ENCODE measurements around the gene TFAP2B.

TFAP2B gene

DNA sequence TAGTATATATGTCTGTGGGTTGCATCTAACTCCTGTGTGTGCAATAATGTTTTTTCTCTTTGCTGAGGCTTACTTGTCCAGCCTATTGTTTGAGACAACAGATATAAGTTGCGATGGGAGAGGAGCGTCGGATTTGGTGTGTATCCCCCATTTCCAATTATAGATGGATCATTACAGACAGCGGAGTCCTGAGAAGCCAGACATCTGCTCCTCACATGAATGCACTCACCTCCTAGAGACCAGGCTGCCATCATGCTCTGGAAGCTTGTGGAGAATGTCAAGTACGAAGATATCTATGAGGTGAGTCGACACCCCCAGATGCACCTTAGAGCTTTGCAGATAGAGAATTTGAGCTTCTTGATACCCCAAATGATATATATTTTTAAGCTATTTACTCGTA is at the start of gene TFAP2B:
TSS of gene TFAP2B (plus strand) at position 199 of the 400 bp plus-strand sequence. CDS start at position 220, 21 bp downstream.
- DNase-seq = no peak

DNA sequence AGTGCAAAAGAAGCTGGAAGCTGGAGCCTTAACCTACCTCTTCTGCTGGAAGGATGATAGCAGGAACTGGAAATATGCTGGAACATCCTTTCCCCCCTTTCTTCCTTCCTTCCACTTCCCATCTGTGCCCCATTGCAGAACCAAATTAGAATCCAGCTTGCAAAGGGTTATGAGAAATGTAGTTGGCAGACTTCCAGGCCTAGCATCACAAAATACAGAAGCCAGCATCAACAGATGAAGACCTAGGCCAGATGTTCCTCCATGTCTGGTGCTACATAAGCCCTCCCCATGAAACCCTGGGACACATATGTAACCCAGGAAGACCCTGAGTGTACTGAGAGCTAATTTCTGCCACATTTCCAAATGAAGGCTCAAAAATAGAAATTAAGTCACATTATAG is 40.0 kb upstream of the TFAP2B start:
- DNase-seq = no peak

DNA sequence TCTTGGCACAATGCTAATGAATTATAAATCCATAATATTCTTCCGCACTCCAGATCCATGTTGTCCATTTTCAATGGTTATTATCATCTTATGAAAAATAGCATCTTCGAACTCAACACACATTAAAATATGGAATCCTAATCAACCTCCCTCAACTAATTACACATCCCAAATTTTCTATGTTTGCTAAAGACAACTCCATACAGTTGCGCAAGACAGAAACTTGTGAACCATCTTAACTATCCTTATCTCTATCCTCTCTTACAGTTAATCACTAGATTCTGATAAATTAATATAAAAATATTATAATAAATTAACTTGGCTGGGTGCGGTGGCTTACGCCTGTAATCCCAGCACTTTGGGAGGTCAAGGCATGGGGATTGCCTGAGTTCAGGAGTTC is 38.3 kb upstream of the TFAP2B start:
- no peak for DNase-seq

DNA sequence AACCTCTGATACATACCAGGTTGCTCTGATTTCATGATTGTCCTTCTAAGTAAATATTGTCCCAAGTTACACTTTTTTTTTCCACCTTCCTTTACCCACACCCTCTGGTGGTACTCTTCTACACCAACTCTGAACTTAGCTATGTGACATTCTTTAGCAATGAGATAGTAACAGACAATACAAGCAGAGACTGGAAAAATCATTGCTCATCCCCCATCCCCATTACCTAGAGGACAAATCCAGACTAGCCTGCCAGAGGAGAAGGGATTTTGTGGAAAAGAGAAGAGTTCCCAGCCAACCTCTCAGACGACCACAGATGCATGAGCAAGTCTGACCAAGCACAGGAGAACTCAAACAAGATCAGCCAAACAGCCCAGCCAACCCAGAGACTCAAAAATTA is 32.8 kb upstream of the TFAP2B start:
- no peak for DNase-seq

DNA sequence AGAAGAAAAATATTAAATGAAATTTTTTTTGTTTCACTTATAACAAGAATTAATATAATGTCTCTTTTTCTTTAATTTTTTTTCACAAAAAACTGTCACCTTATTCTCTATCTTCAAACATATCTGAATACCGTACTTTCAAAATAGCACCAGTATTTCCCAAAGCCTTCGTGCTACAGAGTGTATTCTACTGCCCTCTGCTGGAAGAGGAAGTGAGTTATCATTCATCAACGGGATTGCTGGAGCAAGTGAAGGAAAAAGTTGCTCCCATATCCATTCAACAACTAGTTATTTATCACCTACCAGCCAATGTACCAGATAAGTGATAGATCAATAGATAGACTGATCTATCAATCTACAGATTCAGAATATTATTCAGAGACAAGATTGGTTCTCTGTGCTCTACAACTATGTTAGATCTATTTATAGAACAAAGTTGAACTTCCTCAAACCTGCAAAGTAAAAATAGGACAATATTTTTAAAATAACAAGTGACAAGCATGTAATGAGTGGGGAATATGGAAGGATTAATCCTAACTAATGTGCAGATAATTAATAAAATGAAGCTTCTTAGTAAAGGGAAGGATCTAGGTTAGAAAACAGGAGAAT is 26.7 kb upstream of the TFAP2B start:
- DNase-seq = no peak

DNA sequence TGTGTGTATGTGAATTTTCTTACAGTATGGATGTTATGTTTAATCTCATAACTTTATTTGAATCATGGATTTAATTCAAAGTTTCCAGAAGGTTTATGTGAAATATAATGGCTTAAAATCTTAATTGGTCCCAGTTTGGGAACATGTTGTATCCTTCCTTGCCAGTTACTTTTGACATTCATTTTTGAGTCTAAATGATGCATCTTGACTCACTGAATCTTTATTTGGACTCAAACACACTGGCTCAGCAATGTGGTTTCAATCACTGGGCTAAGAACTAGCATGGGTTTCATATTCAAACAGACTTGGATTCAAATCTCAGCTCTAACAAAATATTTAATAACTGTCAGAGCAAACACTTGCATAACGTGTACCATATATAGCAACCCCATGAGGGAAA is 25.9 kb upstream of the TFAP2B start:
- no peak for DNase-seq

DNA sequence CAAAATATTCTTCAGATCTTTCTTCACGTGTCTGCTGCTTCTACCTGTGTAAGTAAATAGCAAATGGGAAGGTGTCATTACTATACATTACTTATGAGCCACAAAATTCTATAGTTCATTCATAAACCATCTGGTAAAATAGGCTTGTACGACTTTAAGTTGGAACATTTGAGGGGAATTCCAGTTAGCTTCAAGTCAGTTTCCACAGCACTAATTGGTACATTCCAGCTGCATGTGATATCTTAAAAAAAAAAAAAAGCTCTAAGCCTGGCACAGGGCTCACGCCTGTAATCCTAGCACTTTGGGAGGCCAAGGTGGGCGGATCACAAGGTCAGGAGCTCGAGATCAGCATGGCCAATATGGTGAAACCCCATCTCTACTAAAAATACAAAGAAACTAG is 23.1 kb upstream of the TFAP2B start:
- no peak for DNase-seq

DNA sequence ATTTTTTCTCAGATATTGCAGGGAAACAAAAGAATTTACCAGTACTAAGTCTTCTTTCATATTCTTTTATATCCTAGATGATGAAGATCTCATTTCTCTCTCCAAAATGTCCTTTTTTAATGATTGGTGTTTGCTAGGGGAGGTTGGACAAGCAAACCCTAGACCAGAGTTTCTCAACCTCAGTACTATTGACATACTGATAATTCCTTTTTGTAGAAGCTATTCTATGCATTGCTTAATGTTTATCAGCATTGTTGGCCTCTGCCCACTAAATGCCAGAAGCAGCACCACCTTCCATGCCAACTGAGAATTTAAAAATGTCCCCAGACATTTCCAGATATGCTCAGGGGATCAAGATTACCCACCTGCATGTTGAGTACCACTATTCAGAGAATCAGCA is 14.4 kb upstream of the TFAP2B start:
- no peak for DNase-seq

DNA sequence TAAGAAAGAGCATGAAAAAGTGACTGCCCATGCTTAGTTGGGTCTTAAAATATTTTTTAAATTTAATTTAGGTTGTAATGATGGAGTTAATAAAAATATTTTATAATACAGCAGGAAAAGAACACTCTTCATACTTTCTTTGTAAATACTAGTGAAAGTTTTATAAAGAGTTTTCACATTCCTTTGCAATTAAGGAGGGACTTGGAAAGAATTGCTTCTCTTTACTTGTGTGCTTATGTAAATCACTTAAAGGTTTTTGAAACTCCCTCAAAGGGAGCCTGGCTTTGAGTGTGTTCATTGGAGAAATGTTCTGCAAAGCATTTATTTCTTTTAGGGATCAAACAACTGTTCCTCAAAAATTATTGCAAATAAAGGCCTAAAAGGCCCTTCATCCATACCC is 11.6 kb upstream of the TFAP2B start:
- DNase-seq = no peak

DNA sequence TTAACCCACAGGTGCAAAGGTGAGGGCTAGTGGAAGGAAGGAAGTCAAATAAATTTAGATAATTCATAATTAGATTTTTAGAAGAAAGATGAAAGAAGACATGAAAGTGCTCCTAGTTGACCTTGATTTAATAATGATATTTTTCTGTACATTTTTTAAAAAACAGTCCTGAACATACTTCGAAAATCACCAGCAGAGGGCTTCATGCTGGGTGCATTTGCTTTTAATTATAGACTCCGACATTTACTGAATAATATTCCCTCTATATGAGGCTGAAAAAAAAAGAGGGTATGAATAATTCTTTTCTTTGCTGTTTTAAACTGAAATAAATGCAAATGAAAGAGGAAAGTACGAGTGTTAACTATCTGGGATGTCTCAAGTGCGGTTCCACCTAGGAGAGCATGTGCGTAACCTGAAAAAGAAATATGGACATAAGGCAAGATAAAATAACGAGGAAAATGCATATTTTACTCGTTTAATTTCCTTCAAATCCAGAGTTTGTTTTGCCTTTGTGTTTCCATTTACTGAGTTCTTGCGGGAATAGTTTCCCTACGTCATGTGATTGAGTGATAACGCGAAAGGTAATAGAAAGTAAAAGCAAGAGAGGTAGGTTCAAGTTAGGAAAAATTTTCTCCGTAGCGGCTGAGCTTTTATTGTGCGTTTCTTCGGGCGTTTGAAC is 3.1 kb upstream of the TFAP2B start:
- DNase-seq = no peak

DNA sequence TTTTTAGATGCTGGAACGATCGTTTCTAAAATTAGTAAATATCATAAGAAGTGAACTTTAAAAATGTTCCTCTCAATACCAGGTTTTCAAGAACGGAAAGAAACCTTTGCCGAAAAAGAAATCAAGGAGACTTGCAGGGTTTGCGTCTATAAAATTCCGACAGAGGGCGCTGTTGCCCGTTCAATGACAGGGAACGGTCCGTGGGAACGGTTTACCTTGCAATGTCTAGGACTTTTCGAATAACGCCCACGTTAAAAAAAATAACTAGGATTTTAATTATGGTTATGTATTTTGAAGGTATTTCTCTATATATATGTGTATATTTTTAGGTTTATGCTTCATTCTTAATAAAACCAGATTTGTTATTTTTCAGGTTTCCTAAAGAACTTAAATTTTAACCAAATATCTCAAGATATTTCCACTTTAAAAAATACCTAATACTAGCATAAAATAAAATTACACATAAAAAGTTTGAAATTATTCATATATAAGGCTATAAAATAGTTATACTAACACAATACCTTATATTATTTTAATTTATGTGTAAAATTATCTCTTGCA is 2.5 kb upstream of the TFAP2B start:
- no peak for DNase-seq

DNA sequence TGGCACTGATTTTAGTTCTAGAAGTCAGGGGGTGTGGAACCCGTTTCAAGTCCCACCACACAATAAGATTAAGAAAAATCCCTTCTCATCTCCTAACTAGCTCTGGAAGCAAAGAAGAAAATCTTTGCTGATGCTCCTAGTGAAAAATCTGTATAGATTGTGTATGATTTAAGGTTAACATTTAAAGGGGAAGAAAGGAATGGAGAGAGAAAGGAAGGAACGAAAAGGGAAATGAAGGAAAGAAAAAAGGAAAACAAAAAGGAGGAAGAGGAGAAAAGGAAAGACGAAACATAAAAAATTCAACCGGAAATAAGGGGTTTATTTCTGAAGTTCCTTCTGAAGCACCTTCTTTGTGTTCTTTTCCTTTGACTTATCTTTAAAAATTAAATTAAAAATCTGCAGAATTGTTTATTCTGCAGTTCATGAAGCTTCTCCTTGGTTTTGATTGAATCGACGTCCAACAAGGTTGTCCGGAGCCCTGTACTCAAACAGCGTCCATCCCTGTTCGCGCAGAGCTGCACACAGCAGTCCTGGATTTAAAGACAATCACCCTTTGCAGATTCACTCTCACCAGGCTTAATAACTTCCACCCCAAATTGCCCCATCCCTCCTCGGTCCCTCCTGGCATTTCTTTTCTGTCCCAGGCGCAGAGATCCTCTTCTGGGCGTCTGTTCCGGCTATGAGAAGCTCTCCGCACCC is 1.6 kb upstream of the TFAP2B start:
- DNase-seq = no peak

DNA sequence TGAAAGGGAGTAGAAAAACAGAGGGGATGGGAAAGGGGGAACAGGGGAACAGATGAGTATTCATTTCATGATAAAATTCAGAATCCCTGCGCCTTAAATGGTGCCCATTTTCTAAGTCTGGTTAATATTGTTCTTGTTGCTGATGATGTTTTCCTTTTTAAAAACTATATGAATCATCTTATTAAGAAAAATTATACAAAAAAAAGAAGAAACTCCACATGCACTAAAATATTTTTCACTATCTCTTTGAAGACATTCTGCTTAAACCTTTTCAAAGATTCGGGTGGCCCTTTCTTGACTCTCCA is 1.1 kb upstream of the TFAP2B start:
- no peak for DNase-seq

DNA sequence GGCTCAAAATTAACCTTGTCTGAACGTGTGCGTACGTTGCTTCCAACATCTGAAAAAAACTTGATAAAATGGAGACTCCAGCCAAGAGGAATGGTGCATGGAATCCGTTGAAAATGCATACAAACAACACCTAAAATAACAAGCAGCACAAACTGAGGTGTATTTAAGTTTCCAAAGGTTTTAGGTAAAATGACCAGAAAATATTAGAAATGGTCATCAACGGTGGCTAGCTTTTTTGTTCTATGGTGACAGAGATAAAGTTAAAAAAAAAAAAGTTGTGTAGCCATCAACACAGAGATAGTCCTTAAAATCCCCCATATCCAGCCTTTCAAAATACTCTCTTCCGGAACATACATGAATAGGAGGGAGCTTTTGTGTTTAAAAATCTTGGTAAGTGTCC is 651 bp upstream of the TFAP2B start:
- no peak for DNase-seq

DNA sequence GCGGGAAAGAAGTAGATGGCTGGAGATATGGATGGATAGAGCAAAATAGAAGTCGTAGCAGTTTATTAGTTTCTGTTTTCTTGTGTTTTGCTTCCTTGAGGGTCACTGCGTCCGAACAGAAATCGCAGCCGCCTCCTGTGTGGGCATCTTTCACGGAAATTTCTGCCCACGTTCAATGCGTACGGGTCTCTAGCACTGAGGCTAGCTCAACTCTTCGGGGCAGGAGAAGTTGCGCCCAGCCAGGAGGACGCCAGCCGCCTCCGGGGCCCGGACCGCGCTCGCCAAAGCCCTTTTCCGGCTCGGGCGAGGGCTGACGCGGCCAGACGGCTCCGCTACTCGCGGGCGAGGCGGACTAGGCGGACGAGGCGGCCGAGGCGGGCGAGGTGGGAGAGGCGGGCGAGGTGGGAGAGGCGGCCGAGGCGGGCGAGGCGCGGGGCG is 814 bp downstream of the TFAP2B start:
- DNase-seq = no peak

DNA sequence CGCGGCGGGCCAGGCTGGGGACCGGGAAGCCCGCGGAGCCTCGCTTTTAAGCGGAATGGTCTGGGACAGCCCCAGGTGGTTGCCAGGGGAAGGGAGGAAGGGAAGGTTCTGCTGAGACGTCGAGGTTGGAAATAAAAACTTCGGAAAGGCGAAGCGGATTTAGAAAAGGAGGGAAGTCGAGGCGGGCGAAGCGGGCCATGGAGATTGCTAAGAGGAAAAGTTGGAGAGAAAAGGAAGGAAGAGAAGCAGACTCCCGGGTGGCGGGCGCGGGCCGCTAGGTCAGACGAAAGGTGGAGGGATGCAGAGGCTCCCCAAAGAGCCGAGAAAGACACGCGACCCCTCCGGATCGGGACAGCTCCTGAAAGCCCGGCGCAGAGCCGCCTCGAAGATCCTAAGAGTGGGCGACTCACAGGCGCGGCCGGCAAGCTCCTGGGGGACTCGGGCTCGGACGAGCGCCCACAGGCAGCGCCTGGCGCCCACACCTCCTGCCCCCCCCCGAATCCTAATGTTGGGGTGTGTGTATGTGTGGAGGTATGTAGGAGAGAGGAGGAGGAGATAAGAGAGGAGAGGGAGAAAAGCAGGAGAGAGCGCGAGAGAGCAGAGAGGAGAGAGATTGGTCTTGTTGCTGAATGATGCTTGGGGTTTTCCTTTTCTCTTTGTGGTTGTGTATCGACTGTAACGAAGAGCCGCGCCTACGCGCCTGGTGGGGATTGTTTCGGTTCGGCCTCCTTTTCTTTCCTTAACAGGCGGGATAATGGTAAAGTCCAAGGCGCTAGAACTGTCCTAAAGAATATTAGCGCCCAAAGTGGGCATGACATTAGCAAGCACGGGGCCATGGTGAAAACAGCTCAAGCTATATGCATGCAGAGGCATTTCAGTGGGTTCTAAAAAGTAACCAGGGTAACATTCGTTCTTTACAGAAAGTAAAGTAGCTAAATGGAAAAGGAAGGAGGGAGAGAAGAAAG is 1.5 kb downstream of the TFAP2B start:
- DNase-seq = no peak

DNA sequence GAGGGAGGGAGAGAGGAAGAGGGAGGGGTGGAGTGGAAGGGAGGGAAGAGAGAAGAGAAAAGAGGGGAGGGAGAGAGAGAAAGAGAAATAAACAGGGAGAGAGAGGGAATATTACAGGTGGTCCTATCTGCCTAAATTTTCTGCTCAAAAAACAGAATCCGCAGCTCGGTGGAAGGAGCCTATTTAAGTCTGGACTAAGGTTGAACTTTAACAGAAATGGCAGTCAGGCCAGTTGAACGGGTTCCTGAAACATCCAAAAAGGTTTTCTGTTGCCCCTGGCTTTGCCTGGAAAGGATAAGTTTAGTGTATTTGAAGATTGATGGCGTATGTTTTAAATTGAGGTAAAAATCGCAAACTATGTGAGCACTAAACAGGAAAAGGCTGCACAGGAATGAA is 2.2 kb downstream of the TFAP2B start:
- no peak for DNase-seq

DNA sequence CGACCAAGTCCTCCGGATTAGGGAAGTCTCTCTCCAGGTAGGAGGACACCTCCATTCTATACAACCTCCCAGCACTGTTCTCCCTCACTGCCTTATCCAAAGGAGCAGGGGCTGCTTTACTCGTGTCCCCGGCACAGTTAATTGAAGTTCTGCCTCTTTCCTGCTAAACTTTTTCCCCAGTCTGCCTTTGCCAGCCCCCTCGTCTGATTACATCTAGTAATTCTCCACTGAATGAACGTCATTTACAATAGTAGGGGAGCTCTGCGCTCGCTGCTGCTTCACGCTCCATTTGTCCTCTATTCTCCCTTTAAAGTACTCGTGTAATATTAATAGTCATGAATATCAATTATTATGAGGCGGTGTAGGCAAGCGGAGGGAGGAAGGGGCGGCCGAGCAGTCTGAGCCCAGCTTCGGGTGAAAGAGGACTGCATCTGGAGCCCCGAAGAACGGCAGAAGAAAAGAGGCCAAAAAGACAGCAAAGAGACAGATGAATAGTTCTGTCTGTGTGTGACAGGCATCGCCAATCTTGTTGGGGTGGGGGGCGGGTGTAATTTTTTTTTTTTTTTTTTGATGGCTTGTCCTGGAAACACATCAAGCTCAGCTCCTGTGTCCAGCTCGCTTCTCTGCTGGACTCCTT is 2.9 kb downstream of the TFAP2B start:
- no peak for DNase-seq

DNA sequence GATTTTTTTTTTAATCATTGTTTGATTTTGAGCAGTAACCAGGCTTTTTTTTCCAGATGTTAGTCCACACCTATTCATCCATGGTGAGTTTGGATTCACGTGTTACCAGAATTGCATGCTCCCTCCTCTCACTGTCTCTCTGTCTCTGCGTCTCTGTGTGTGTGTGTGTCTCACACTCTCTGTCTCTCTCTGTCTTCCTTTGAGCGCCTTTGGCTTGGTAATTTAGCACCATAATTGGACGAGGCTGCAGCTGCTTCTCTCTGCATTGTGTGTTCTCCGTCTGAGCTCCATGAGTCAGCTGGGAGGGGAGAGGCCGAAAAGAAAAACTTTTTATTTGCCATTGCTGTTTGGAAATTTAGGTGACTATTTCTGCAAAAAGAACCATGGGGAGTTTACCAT is 3.4 kb downstream of the TFAP2B start:
- no peak for DNase-seq

DNA sequence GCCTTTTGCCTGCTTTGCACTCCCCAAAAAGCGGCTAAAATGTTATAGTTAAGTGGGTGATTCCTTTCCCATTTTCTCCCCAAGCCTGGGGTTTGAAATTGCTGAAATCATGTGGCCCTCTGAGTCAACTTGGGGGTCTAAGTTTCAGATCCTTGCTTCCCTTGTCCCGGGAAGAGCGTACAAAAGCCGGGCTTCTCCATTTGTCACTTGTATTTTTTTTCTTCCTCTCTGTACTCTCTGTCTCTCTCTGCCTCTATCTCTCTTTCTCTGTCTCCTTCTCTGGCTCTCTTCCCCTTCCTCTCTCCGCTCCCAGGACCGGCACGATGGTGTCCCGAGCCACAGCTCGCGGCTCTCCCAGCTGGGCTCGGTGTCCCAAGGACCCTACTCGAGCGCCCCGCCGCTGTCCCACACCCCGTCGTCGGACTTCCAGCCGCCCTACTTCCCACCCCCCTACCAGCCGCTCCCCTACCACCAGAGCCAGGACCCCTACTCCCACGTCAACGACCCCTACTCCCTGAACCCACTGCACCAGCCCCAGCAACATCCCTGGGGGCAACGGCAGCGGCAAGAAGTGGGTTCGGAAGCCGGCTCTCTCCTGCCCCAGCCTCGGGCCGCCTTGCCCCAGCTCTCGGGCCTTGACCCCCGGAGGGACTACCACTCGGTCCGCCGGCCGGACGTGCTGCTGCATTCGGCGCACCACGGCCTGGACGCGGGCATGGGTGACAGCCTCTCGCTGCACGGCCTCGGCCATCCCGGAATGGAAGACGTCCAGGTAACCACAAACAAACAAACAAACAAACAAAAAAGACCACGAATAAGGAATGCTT is 4.6 kb downstream of the TFAP2B start:
- no peak for DNase-seq

DNA sequence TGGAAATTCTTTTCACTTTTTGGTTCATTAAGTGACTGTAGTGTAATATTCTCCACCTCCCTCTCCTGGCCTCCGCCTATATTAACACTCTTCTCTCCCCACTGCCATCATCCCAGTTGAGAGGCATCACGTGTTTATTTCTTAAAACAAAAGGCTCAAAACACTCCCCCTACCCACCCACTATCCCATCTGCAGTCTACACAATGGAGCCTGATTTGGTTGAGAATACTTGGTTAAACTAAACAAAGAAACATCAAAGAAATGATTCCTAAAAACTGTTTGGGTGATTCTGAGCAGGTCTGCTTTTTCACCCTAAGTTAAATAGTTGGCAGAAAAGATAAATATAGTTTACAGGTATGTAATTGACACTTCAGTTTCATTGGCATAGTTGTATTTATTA is 5.9 kb downstream of the TFAP2B start:
- no peak for DNase-seq

Measured in activated effector memory CD4-positive, alpha-beta T cell treated with Interleukin-2 at 50 U/mL for 16 hours (primary cell).